ENCODE results near the gene DIP2B.

DNA sequence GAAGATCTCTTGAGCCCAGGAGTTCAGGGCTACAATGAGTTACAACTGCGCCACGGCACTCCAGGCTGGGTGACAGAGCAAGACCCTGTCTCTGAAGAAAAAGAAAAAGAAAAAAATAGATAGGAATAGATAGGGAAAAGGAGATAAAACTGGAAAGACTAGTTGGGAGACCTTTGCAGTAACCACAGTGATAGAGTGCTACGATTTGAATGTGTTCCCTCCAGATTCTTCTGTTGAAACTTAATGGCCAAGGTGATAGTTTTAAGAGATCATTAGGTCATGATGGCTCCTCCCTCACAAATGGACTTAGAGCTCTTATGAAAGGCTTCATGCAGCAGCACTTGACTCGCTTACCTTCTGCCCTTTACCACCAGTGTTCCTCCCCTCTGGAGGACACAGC, 245.6 kb downstream of the DIP2B start:
- TF ChIP-seq, protein P1, sequence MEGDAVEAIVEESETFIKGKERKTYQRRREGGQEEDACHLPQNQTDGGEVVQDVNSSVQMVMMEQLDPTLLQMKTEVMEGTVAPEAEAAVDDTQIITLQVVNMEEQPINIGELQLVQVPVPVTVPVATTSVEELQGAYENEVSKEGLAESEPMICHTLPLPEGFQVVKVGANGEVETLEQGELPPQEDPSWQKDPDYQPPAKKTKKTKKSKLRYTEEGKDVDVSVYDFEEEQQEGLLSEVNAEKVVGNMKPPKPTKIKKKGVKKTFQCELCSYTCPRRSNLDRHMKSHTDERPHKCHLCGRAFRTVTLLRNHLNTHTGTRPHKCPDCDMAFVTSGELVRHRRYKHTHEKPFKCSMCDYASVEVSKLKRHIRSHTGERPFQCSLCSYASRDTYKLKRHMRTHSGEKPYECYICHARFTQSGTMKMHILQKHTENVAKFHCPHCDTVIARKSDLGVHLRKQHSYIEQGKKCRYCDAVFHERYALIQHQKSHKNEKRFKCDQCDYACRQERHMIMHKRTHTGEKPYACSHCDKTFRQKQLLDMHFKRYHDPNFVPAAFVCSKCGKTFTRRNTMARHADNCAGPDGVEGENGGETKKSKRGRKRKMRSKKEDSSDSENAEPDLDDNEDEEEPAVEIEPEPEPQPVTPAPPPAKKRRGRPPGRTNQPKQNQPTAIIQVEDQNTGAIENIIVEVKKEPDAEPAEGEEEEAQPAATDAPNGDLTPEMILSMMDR (IDR thresholded peaks at IDR 0.05; ENCODE audit: insufficient read depth, low read length, poor library complexity, severe bottlenecking) = no peak
- TF ChIP-seq EZH2phosphoT487 (conservative IDR thresholded peaks at IDR 0.05; ENCODE audit: low read length) = no peak

All from SU-DHL-6 (cell line).